Measurements from ENCODE around the gene ITGA6.

Gene ITGA6

GRCh38 chr2:172427256-172427989 lies at the start of gene ITGA6:
Gene ITGA6, plus strand, starts transcription at chr2:172427586.
- TF ChIP-seq EZH2phosphoT487 (IDR thresholded peaks at IDR 0.05; ENCODE audit: borderline replicate concordance, low read length) = no peak
- TF ChIP-seq, protein P1, sequence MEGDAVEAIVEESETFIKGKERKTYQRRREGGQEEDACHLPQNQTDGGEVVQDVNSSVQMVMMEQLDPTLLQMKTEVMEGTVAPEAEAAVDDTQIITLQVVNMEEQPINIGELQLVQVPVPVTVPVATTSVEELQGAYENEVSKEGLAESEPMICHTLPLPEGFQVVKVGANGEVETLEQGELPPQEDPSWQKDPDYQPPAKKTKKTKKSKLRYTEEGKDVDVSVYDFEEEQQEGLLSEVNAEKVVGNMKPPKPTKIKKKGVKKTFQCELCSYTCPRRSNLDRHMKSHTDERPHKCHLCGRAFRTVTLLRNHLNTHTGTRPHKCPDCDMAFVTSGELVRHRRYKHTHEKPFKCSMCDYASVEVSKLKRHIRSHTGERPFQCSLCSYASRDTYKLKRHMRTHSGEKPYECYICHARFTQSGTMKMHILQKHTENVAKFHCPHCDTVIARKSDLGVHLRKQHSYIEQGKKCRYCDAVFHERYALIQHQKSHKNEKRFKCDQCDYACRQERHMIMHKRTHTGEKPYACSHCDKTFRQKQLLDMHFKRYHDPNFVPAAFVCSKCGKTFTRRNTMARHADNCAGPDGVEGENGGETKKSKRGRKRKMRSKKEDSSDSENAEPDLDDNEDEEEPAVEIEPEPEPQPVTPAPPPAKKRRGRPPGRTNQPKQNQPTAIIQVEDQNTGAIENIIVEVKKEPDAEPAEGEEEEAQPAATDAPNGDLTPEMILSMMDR (IDR thresholded peaks at IDR 0.05; ENCODE audit: low read depth, low read length, poor library complexity, severe bottlenecking) = no peak
- Histone ChIP-seq H3F3A (ENCODE audit: control insufficient read depth, insufficient read depth) (no peaks in the 10 kb centered on the region), H3K27me3 (ENCODE audit: control insufficient read depth, low read length) (peaks cover 64% of the 10 kb centered on the region), H3K79me2 (ENCODE audit: control insufficient read depth, low read length) (no peaks in the 10 kb centered on the region), H3K9me2 (replicated peaks; ENCODE audit: control insufficient read depth, low read length) (no peaks in the 10 kb centered on the region), H3K4me2 (ENCODE audit: low read length) (peak within 1 kb of the TSS; percentile 66), H3K36me3 (ENCODE audit: control insufficient read depth, low read length) (no peaks in the 10 kb centered on the region), H3K4me1 (ENCODE audit: control insufficient read depth, low read length) (peaks cover 3% of the 10 kb centered on the region; the same call in 1 of the 2 replicates), H3K9me3 (ENCODE audit: control insufficient read depth, insufficient read depth, low read length) (no peaks in the 10 kb centered on the region), H4K20me1 (ENCODE audit: control insufficient read depth, insufficient read depth, low read depth, low read length) (no peaks in the 10 kb centered on the region), H3K4me3 (ENCODE audit: low read length) (peak within 1 kb of the TSS; percentile 60), H3K27ac (ENCODE audit: low read depth, low read length) (no peak within 1 kb of the TSS)

- no peaks in the 10 kb centered on the region for H3K27me3 ChIP-seq (ENCODE audit: control insufficient read depth, low read length)
- no peak overlapping the region for H3K4me3 ChIP-seq (ENCODE audit: low read length)
- H3K36me3 ChIP-seq (ENCODE audit: control insufficient read depth, low read length) = no peaks in the 10 kb centered on the region
- TF ChIP-seq EZH2phosphoT487 (IDR thresholded peaks at IDR 0.05; ENCODE audit: borderline replicate concordance, low read length) = no peak
- TF ChIP-seq, protein P1 (IDR thresholded peaks at IDR 0.05; ENCODE audit: low read depth, low read length, poor library complexity, severe bottlenecking) = no peak
- H3K9me2 ChIP-seq (replicated peaks; ENCODE audit: control insufficient read depth, low read length) = no peaks in the 10 kb centered on the region
- H4K20me1 ChIP-seq (ENCODE audit: control insufficient read depth, insufficient read depth, low read depth, low read length) = no peaks in the 10 kb centered on the region
- H3K4me1 ChIP-seq (ENCODE audit: control insufficient read depth, low read length) = no peaks in the 10 kb centered on the region
- no peak overlapping the region for H3K4me2 ChIP-seq (ENCODE audit: low read length)
- H3K79me2 ChIP-seq (ENCODE audit: control insufficient read depth, low read length) = no peaks in the 10 kb centered on the region
- no peak overlapping the region for H3K27ac ChIP-seq (ENCODE audit: low read depth, low read length)
- no peaks in the 10 kb centered on the region for H3F3A ChIP-seq (ENCODE audit: control insufficient read depth, insufficient read depth)
- no peaks in the 10 kb centered on the region for H3K9me3 ChIP-seq (ENCODE audit: control insufficient read depth, insufficient read depth, low read length)
These were observed 46.7 kb upstream of the ITGA6 start for GRCh38 chr2:172380436-172381274.

DNA sequence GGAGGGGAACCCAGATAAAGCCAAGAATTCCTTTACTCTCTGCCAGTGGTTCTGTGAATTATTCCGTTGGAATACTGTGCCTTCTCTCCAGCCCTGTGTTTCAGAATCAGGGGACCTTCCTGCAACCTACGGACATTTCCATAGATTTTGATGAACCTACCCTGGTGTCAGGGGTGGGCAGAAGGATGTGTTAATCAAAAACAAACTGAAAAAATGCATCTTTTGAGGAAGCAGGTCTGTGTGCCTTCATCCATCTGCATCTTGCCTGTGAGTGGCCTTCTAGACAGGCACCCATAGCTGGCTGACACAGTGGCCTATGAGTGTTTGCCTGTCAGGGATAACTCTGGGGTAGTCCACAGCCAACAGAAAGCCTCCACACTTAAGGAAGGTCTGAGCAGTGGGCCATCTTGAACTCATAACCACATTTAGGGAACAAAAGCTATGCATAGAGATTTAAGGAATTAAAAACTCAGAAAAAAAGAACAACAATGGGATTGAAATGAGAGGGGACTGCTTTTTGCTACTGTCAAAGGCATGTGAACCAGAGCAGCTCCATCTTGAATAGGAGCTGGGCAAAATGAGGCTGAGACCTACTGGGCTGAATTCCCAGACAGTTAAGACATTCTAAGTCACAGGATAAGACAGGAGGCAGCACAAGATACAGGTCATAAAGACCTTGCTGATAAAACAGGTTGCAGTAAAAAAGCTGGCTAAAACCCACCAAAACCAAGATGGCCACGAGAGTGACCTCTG lies 45.9 kb upstream of the ITGA6 start:
- no peaks in the 10 kb centered on the region for H3K27me3 ChIP-seq (ENCODE audit: control insufficient read depth, low read length)
- H3K4me2 ChIP-seq (ENCODE audit: low read length) = no peak overlapping the region
- no peaks in the 10 kb centered on the region for H3K9me2 ChIP-seq (replicated peaks; ENCODE audit: control insufficient read depth, low read length)
- no peak overlapping the region for H3K27ac ChIP-seq (ENCODE audit: low read depth, low read length)
- no peaks in the 10 kb centered on the region for H3K36me3 ChIP-seq (ENCODE audit: control insufficient read depth, low read length)
- no peaks in the 10 kb centered on the region for H3K4me1 ChIP-seq (ENCODE audit: control insufficient read depth, low read length)
- no peak overlapping the region for H3K4me3 ChIP-seq (ENCODE audit: low read length)
- no peaks in the 10 kb centered on the region for H4K20me1 ChIP-seq (ENCODE audit: control insufficient read depth, insufficient read depth, low read depth, low read length)
- TF ChIP-seq, protein P1 (IDR thresholded peaks at IDR 0.05; ENCODE audit: low read depth, low read length, poor library complexity, severe bottlenecking) = no peak
- no peak for TF ChIP-seq EZH2phosphoT487 (IDR thresholded peaks at IDR 0.05; ENCODE audit: borderline replicate concordance, low read length)
- no peaks in the 10 kb centered on the region for H3K9me3 ChIP-seq (ENCODE audit: control insufficient read depth, insufficient read depth, low read length)
- H3F3A ChIP-seq (ENCODE audit: control insufficient read depth, insufficient read depth) = no peaks in the 10 kb centered on the region
- H3K79me2 ChIP-seq (ENCODE audit: control insufficient read depth, low read length) = no peaks in the 10 kb centered on the region

Measured in DOHH2 (cell line).